ENCODE measurements around the gene CDK11B. TPM values are rescaled to one million over a fixed set of nuclear protein-coding genes. Genes with fewer than 3 reads are reported as not detected.

Gene CDK11B
- polyA plus RNA-seq, 1 donor (not counting 4 experiments of a cell fraction or from before 2014, with no cell fraction given): 5.9 TPM

- Histone ChIP-seq H3K27ac (ENCODE audit: control insufficient read depth, insufficient read depth, low read length) (no peak overlapping the region), H3K9me1 (ENCODE audit: control insufficient read depth, extremely low read depth, insufficient read depth, low read length) (no peaks in the 10 kb centered on the region), H3K9me3 (ENCODE audit: control insufficient read depth, low read depth, low read length) (no peaks in the 10 kb centered on the region), H4K20me1 (ENCODE audit: control insufficient read depth, extremely low read depth, insufficient read depth, low read length) (no peaks in the 10 kb centered on the region), H3K36me3 (ENCODE audit: control insufficient read depth in 2 of 2, extremely low read depth in 1 of 2, insufficient read depth in 2 of 2, low read length in 2 of 2) (no peaks in the 10 kb centered on the region), H3K79me2 (ENCODE audit: control insufficient read depth, insufficient read depth, low read length) (no peaks in the 10 kb centered on the region), H3K4me2 (ENCODE audit: control insufficient read depth, extremely low read depth, insufficient read depth, low read depth, low read length) (no peak overlapping the region), H3K4me3 (ENCODE audit: control insufficient read depth in 2 of 3, extremely low read depth in 1 of 3, insufficient read depth in 2 of 3, low read depth in 1 of 3, low read length in 3 of 3) (no peak overlapping the region), H2AFZ (ENCODE audit: control insufficient read depth, low read length) (no peak overlapping the region), H3K27me3 (ENCODE audit: control insufficient read depth, extremely low read depth, insufficient read depth, low read length) (peaks cover 21% of the 10 kb centered on the region), H3K4me1 (ENCODE audit: control insufficient read depth, extremely low read depth, insufficient read depth, low read length) (peaks cover 7% of the 10 kb centered on the region), H3K9ac (ENCODE audit: control insufficient read depth, extremely low read depth, insufficient read depth, low read length) (no peak overlapping the region)
- no peak for DNase-seq (ENCODE audit: low read depth, low spot score)
- dilution Hi-C loops (cut with MboI; ENCODE audit: extremely low pct_ligation_motif_present, low sequenced_read_pairs): no loop called here
- no peak for FAIRE-seq
- TF ChIP-seq CTCF (optimal IDR thresholded peaks at IDR 0.05 in 1 of 3, IDR thresholded peaks at IDR 0.05 in 1 of 3, conservative IDR thresholded peaks at IDR 0.05 in 1 of 3; ENCODE audit: extremely low read depth in 1 of 3, insufficient read depth in 2 of 3, low read length in 3 of 3) (no peak), EZH2 (IDR thresholded peaks at IDR 0.05; ENCODE audit: low read length) (no peak)
Measured at GRCh38 chr1:1598720-1599029, 60.1 kb downstream of the CDK11B start.

GRCh38 chr1:1598051-1598719 is 60.6 kb downstream of the CDK11B start:
- Histone ChIP-seq H3K27me3 (ENCODE audit: control insufficient read depth, extremely low read depth, insufficient read depth, low read length) (peaks cover 21% of the 10 kb centered on the region), H3K79me2 (ENCODE audit: control insufficient read depth, insufficient read depth, low read length) (no peaks in the 10 kb centered on the region), H3K36me3 (ENCODE audit: control insufficient read depth in 2 of 2, extremely low read depth in 1 of 2, insufficient read depth in 2 of 2, low read length in 2 of 2) (no peaks in the 10 kb centered on the region), H4K20me1 (ENCODE audit: control insufficient read depth, extremely low read depth, insufficient read depth, low read length) (no peaks in the 10 kb centered on the region), H3K9ac (ENCODE audit: control insufficient read depth, extremely low read depth, insufficient read depth, low read length) (no peak overlapping the region), H3K9me1 (ENCODE audit: control insufficient read depth, extremely low read depth, insufficient read depth, low read length) (no peaks in the 10 kb centered on the region), H3K4me2 (ENCODE audit: control insufficient read depth, extremely low read depth, insufficient read depth, low read depth, low read length) (no peak overlapping the region), H2AFZ (ENCODE audit: control insufficient read depth, low read length) (no peak overlapping the region), H3K9me3 (ENCODE audit: control insufficient read depth, low read depth, low read length) (no peaks in the 10 kb centered on the region), H3K4me3 (ENCODE audit: control insufficient read depth in 2 of 3, extremely low read depth in 1 of 3, insufficient read depth in 2 of 3, low read depth in 1 of 3, low read length in 3 of 3) (no peak overlapping the region), H3K27ac (ENCODE audit: control insufficient read depth, insufficient read depth, low read length) (no peak overlapping the region), H3K4me1 (ENCODE audit: control insufficient read depth, extremely low read depth, insufficient read depth, low read length) (peaks cover 7% of the 10 kb centered on the region)
- dilution Hi-C loops (cut with MboI; ENCODE audit: extremely low pct_ligation_motif_present, low sequenced_read_pairs): no loop called here
- FAIRE-seq: no peak
- TF ChIP-seq EZH2 (IDR thresholded peaks at IDR 0.05; ENCODE audit: low read length) (no peak), CTCF (optimal IDR thresholded peaks at IDR 0.05 in 1 of 3, IDR thresholded peaks at IDR 0.05 in 1 of 3, conservative IDR thresholded peaks at IDR 0.05 in 1 of 3; ENCODE audit: extremely low read depth in 1 of 3, insufficient read depth in 2 of 3, low read length in 3 of 3) (no peak)
- no peak for DNase-seq (ENCODE audit: low read depth, low spot score)
